GM21528 (cell line): ENCODE data around the gene DCLK2.

Experiments used
- ATAC-seq: cut with Tn5 transposase; IDR thresholded peaks from one replicate; pipeline ENCODE4 v1.9.1; 2021; ENCODE audit warnings: mild to moderate bottlenecking, moderate library complexity; ENCODE audit not compliant: unreplicated experiment, low FRiP score

DCLK2 gene

DNA sequence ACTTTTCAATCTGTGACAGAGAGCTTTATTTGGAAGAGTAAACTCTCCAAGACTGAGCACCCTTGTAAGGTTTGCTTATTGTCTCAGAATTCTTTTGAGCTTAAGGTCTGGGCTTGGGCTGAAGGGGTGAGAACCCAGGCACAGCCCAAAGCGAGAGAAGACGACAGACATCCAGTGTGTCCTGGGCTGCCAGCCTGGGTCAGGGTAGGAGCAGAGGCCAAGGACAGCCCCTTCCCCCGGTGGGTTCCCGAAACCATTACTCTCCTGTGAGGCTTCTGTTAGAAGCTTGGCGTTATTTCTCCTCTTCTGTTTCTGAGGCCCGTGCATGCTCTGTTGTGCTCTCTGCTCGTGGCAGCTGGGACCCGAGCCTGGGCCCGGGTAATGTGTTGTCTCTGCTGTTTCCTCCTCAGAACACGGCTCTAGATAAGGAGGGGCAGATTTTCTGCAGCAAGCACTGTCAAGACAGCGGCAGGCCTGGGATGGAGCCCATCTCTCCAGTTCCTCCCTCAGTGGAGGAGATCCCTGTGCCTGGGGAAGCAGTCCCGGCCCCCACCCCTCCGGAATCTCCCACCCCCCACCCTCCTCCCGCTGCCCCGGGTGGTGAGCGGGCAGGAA lies 177.5 kb downstream of the DCLK2 start:
- ATAC-seq = no peak

DNA sequence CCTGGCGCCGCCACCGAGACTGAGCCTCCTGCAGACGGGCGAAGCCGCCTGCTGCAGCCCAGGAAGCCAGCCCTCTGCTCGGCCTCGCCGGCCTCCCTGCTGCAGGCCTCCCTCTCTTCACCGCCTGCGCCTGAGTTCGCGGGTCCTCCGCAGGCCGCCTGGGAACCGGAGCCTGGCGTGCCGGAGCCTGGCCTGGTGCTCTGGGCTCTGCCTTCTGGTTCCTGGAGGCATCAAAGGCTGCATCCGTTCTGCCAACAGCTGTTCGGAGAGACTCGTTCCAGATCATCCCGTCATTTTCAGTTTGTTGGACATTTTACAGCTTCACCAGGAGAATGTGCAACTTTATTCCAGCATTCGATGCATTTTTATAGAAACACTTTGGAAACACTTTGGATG lies 178.0 kb downstream of the DCLK2 start:
- ATAC-seq = no peak

DNA sequence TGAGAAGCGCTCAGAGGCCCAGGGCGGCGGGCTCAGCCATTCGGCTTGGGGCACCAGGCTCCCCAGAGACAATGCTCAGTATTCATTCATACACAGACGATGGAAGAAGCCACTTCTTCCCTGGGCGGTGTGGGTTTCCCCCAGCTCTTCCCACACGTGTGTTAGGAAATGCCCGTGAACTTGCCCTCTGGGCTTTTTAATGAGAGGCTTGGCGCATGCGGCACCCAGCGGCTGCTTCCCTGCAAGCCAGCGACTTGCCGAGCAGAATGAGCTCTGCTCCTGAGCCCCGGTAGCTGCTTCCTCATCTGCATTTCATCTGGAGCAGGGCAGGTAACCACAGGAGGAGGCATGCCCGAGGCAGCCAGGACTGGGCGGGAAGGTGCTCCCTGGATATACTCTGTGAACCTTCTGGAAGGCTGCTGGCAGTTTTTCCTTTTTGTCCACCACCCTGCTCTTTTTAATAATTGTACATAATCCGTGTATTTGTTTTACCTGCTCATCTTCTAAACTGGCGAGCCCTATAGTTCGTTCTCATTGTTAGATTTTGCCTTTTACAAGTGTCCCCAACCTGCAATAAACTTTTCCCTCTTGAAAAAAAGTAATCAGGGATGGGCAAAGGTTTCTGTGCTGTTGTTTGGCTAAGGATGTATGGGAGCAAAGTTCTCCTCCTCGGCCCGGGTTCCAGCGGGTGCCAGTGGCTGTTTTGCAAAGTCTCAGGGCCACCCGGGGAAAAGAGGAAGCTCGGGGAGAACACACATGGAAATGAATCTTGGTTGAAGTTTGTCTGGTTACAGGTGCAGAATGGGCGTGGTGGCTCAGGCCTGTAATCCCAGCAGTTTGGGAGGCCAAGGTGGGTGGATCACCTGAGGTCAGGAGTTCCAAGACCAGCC lies 178.8 kb downstream of the DCLK2 start:
- no peak for ATAC-seq

DNA sequence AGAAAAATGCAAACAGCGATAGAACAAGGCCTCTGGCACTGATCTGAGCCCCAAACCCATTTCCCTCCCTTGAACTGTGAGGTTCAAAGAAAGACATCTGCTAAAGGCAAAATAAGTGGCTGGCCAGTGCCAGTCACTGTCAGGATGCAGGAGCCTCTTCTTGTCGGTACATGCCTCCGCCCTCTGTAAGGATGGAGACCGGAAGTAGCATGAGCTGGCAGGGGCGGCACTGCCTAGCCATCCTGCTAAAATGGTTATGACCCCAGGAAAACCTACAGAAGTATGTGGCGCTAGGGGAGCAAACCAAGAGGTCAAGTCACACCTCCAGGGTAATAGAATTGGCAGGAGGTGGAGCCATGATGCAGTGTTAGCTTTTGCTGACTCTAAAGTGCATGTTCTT lies 180.3 kb downstream of the DCLK2 start:
- ATAC-seq = no peak

DNA sequence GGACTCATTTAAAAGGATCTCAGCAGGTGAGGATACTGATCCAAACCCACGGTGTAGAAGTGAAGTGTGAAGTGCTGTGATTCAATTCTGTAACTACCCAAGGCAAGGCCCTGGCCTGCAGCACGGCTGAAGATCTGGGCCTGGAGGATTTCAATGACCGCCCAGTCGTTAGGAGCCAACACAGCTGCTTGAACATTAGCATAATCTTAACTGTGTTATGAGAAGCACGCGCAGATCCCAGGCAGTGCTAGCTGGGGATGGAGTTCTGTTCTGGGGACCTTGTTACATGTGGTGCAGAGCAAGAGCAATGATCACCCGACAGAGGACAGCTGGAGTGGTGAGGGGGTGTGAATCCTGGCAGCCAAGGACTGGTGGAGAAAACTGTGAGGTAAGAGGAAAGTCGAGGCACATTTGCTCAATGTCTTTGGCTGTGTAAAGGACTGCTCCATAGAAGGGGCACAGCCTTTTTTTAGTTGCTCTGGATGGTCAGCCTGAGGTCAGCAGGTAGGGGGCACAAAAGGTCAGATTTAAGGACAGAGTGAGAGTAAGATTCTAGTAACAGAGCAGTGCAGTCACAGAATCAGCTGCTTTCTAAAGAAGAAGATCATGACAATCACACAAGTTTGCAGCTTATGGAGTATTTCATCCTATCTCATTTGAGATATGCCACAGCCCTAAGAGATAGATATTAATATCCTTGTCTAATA lies 181.8 kb downstream of the DCLK2 start:
- no peak for ATAC-seq

DNA sequence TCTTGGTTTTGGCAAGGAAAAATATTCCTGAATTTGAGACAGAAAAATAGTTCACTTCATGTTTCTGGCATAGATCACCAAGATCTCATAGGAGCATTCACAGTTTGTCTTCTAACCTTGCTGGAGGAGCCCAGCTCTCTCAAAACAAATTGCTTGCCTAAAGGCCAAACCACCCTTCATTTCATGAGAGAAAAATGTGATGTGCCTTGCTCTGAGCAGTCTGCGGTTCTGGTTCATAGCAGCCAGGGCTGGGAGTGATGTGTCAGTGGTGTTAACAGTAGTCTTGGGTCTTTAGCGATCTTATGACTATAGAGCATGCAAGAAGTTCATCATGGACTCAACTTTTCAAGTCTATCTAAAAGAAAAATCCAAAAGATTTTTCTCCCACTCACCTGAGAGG lies 183.3 kb downstream of the DCLK2 start:
- ATAC-seq = no peak

DNA sequence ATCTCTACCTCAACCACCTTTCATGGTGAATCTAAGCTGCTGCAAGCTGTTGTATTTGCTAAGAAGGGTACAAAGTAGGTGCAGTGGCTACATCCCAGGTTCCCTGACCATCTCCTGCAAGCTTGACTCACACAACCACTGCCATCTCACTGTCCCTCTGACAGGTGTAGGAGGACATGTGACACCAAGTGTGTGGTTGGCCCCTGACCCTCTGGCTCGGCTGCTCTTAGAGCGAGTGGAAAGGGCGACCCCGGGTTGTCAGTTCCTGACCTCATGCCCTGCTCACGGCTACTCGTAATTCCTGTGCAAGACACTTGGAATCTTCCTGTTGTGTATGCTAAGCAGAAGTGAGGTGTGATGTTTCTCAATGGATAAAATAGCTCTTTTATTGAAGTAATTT lies 184.4 kb downstream of the DCLK2 start:
- ATAC-seq = no peak

DNA sequence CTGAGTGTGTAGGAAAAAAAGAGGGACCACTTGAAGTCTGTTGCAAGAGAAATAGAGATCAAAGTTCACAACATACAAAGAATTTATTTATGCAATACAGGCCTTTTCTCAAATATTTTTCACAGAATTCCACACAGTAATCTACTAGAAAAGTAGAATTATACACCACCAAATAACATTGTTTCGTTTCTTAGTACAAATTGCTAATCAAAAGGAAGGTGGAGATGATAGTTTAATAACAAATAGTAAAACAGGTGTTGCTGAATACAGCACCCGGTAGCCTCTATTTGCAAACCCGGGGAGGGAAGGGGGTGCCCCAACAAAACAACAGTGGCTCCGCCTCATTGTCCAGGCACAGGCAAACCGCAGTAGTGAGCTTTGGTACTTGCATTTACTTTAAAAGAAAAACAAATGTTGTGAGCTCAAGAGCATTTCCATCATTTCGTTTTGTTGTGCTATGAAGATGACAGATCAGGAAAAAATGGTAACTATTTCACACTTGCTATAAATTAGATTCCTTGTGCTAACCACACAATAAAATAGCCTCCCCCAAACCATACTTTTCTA lies 186.4 kb downstream of the DCLK2 start:
- ATAC-seq = no peak

DNA sequence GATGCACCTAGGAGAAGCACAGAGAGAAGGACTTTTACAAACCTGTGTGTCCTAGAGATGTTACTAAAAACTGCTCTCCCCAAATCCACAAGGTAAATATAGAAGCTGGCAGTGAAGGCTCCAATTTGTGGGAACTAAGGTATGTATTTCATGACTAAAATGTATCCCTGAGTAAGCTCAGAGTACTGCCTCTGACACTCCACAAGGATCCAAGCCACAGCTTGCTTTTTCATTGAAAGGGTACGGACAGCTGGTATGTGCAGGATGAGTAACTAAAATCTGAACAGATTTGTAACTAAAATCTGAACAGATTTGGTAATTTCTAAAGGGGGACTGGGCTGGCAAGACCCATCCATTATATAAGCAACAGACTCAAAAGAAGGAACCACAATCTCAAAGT lies 187.6 kb downstream of the DCLK2 start:
- ATAC-seq = no peak

DNA sequence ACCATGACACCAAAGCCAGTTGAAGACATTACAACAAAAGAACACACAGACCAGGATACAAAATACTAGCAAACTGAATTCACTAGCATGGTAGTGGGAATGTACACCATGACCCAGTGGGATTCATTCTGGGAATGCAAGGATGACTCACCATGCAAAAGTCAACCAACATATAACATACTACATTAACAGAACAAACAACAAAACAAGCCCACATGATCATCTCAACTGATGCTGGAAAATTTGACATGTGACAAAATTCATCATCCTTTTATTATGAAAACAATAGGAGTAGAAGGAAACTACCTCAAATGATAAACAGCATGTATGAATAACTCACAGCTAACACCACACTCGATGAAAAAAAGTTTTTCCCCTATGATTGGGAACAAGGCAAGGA lies 190.2 kb downstream of the DCLK2 start:
- ATAC-seq = no peak

DNA sequence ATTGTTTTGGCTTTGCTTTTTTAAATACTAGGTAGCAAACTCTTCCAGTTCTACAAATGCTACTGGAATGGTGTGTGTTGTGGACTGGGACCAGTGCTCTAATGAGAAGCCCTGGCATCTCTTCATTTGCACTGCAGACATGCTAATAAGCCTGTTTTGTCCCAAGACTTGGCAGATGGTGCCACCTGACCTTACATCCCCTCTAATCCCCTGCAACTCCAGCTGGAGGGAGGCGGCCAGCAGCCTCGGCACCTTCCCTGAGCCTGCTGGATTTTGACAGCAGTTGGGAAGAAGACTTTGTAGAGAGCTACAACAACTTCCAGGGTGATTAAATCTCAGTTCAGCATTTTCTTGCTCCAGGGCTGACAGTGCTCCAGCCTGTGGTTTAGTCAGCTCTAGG lies 200.0 kb downstream of the DCLK2 start:
- ATAC-seq = no peak

DNA sequence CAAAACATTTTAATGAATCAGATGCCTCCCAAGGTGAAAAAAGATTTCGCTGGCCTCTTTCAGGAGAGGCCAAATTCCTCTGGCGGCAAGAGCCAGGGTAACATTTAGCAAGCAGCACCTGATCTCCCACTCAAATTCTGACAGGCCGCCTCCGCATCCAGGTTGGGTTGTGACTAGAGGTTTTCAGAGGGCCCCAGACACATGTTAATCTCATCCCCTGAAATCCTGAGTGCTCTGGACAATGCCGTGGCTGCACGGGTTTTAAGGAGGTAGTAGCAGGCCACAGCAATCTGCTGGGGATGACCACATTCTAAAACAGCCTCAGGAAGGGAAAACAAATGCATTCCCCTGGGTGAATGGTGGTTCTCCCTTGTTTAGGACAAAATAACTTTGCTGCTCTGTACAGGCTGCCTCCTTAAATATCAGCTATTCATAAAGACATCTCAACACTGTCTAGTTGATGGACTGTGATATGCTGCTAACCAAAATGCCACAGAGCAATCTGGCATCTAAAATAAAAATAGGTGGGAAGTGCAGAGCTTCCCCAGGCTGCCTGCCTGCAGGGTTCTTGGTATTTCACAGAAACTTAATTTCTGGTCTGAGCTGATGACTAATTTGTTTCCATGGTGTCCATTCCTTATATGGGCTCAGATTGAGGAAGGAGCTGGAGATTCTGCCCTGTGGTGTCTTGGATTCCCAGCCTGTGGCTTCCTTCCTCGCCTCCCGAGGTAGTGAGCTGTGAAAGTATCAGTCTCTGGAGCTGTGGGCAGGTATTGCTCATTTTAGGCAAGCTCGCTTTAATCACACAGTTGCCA lies 202.0 kb downstream of the DCLK2 start:
- ATAC-seq = no peak

DNA sequence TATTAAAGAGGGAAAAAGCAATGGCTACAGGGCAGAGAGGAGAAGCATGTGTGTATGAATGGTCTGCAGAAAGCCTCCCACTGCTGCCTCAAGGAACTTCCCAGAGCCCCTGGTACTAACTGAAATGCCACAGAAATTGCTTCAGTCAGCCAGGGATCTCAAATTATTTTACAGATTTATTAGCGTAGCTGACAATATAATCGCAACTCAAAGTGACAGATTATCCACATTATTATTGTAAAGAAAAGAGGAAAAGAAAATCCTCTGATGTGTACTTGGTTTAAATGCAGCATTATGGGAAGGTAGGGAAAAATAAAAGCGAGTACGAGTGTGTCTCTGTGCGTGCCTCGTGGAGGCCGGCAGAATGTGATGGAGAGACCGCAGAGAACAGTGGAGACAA lies 202.7 kb downstream of the DCLK2 start:
- no peak for ATAC-seq

DNA sequence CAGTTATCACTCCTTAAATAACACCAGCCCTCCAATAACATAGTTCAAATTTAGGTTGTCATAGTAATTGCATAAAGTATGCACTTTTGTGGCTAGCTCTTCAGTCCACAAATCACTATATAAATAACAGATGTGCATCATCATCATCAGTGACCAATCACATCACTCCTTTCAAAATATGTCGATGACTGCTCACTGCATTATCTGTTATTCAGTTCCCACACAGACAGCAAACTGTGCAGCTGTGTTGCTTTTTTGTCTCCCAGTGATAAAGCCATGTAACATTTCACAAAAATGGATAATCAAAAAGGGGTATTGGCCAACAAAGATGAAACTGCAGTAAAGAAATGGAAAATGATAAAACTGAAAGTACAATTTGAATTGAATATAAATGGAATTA lies 205.4 kb downstream of the DCLK2 start:
- ATAC-seq = no peak

DNA sequence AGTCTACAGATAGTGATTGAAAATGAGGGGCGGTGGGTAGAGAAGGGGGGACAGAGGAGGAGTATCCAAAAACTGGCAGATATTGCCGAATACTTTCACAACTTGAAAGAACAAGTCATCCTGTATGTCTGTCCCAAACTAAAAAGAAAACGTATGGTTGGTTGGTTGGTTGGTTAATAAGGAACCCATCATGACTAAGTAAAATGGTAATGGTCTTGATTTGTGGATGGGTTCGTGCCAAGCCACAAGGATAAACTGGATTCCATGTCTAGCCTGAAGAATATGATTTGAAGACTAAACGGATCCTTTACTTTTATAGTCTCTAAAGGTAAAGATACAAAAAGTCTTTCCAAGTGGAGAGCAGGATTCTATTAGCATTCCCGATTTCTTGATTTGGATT lies 208.4 kb downstream of the DCLK2 start:
- ATAC-seq = no peak

DNA sequence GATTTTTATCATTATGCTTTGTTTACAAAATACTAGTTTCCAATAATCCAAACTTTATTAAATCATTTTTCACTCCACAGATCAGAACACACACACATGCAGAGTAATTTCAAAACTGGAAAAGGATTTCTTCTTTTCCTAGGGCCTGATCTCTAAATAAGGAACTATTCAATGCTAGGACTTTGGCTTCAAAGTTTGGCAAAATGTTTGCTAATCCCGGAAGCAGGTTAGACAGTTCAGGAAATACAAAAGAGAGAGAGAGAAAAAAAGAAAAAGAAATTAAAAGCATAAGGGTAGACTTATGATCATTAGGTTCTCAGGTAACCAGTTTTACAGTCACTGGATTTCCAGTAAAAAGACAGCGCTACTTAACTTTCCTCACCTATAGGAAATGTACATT lies 211.0 kb downstream of the DCLK2 start:
- no peak for ATAC-seq

DNA sequence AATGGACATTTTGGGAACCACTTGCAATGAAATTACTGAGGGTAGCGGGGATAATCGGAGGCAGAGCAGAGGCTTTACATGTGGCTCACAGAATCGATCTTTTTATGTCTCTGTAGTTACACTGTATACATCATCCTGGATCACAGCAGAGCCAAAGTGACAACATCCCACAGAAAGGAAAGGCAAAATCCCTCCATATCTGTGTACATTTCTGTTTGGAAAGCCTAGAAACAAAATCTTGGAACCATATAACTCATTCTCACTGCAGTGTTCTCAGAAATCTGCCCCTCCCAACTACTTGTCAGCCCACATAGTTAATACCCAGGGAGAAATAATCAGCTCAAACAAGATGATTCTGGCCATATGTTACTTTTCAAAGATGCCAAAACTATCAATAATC lies 211.6 kb downstream of the DCLK2 start:
- ATAC-seq = no peak

DNA sequence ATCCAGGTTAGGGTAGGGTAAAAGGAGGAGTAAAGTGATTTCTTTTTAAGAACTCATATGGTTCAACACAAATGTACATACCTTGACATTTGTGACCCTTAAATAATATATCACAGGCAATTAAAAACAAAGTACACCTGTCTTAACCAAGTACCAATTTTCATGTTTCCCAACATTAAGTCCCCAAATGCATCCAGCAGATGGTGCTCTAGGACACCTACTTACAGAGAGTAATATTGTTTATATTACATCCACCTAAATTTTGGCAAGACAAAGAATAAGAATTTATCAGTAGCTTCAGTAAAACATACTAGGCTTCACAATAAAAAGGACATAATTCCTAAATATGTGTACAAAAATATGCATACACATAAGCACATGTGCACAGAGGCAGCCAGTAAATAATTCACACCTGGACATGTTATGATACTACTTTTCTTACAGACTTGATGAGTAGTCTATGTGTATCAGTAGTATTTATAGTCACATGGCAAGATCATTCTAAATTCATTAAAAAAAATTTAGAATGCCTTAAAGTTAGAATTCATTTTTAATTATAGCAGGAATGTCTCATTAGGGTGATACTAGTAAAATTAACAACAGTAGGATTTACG lies 219.7 kb downstream of the DCLK2 start:
- ATAC-seq = no peak

DNA sequence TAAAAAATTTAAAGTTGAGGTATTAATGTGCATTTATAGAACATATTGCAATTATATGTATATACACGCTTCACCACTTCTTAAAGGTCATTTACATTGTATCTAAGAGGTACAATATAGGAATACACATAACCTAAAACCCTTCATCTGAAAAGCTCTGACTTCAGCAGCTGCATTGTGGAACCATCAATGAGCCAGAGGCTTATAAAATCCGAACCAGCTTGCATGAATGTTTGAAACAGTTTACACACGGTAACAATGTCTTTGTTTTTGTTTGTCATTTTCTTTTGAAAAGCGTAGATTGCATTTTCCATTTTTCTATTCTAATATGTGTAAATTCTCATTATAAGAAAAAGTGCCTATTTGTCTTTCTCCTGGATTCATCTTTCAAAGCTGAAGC lies 221.6 kb downstream of the DCLK2 start:
- no peak for ATAC-seq

DNA sequence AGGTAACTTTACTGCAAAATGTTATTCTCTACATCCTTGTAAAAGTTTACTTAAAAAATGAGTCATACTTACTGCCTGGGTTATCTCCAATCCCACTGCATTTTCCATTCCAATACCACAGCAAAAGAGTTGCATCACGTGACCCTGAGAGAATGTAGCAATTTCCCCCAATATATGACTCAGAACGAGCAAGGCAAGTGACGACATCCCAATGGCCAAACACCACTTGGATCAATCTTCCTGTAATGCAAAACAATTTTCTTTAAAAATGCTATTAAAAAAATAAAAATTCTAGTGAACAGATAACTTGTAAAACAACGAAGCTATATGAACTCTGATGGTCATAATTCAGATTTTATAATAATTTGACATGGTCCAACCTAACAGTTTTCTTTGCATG lies 224.3 kb downstream of the DCLK2 start:
- ATAC-seq = no peak
